H1 (cell line): ENCODE data around the gene ENAH. TPM values are rescaled to one million over a fixed set of nuclear protein-coding genes. Genes with fewer than 3 reads are reported as not detected.

Experiments
- CTCF ChIA-PET: fragments of 300-600 bp; sonication (Branson Sonifier 250); formaldehyde crosslinking; loops from one replicate; lab custom pipeline; 2021; ENCODE audit not compliant: partially characterized antibody; lab: Charles Lee
- POLR2A ChIA-PET: fragments of 300-600 bp; sonication (Branson Sonifier 250); formaldehyde crosslinking; loops from one replicate; lab custom pipeline; 2021; ENCODE audit warnings: inconsistent platforms; ENCODE audit not compliant: partially characterized antibody; lab: Charles Lee
- DNase-seq, 2 experiments: peaks; one replicate each; pipeline versions ENCODE4 v3.0.0 to v3.0.0-alpha.2; 2010 to 2022; ENCODE audit warnings: low spot score in 2 of 2, low read depth in 1 of 2, mixed read lengths in 1 of 2
- FAIRE-seq: peaks from 2 replicates; lab custom pipeline; 2011; peaks lifted over from hg19 to GRCh38; lab: Jason Lieb, UNC
- H2AFZ ChIP-seq: 2 replicates; pipeline ENCODE4 v1.8.1; 2012; ENCODE audit warnings: low read length, inconsistent platforms
- H2AK5ac ChIP-seq: 2 replicates; pipeline ENCODE4 v1.6.1; 2013; ENCODE audit warnings: low read depth, low read length
- H2BK120ac ChIP-seq: replicated peaks from 2 replicates; pipeline ENCODE3; 2013; ENCODE audit warnings: low read depth, low read length, inconsistent platforms
- H2BK12ac ChIP-seq: 2 replicates; pipeline ENCODE4 v1.6.1; 2013; ENCODE audit warnings: low read depth, low read length
- H2BK15ac ChIP-seq: 2 replicates; pipeline ENCODE4 v1.6.1; 2013; ENCODE audit warnings: low read length
- H2BK20ac ChIP-seq: 2 replicates; pipeline ENCODE4 v1.6.1; 2013; ENCODE audit warnings: low read length
- H2BK5ac ChIP-seq: 2 replicates; pipeline ENCODE4 v1.6.1; 2013; ENCODE audit warnings: low read depth, low read length
- H3K14ac ChIP-seq: 2 replicates; pipeline ENCODE4 v1.6.1; 2013; ENCODE audit warnings: inconsistent platforms; ENCODE audit not compliant: insufficient read length
- H3K18ac ChIP-seq: 2 replicates; pipeline ENCODE4 v1.6.1; 2013; ENCODE audit warnings: low read length; ENCODE audit errors: extremely low read depth
- H3K23ac ChIP-seq: 2 replicates; pipeline ENCODE4 v1.6.1; 2013; ENCODE audit warnings: inconsistent platforms; ENCODE audit not compliant: insufficient read length
- H3K23me2 ChIP-seq: 2 replicates; pipeline ENCODE4 v1.6.1; 2013; ENCODE audit warnings: low read depth, low read length
- H3K27ac ChIP-seq: 2 replicates; pipeline ENCODE4 v1.6.1; 2011; ENCODE audit warnings: low read depth, low read length, inconsistent platforms
- H3K27me3 ChIP-seq, 4 experiments: replicated peaks in 1 of 4; 1 replicate in 1 of 4; 2 replicates in 3 of 4; pipeline versions ENCODE4 v1.6.1 to v1.8.1; 2011 to 2013; ENCODE audit warnings: low read length in 3 of 4, mild to moderate bottlenecking in 3 of 4, inconsistent platforms in 2 of 4, mixed read lengths in 2 of 4, moderate library complexity in 1 of 4; ENCODE audit not compliant: control insufficient read depth in 3 of 4, insufficient read depth in 3 of 4; ENCODE audit errors: extremely low read depth in 1 of 4
- H3K36me3 ChIP-seq, 4 experiments: 2 replicates each; pipeline versions ENCODE4 v1.6.1 to v1.8.1; 2011 to 2013; ENCODE audit warnings: mild to moderate bottlenecking in 4 of 4, low read length in 3 of 4, moderate library complexity in 2 of 4, control low read depth in 1 of 4, inconsistent platforms in 1 of 4; ENCODE audit not compliant: insufficient read depth in 4 of 4, control insufficient read depth in 2 of 4
- H3K4ac ChIP-seq: replicated peaks from 2 replicates; pipeline ENCODE3; 2013; ENCODE audit warnings: low read length, low read depth, mixed read lengths, inconsistent platforms; ENCODE audit not compliant: insufficient read length
- H3K4me1 ChIP-seq, 4 experiments: replicated peaks in 1 of 4; 1 replicate in 1 of 4; 2 replicates in 3 of 4; pipeline versions ENCODE4 v1.6.1 to v1.8.1; 2011 to 2013; ENCODE audit warnings: low read length in 3 of 4, inconsistent platforms in 2 of 4, mixed read lengths in 1 of 4; ENCODE audit not compliant: insufficient read depth in 4 of 4, control insufficient read depth in 3 of 4
- H3K4me2 ChIP-seq, 2 experiments: 2 replicates each; pipeline versions ENCODE4 v1.6.1 to v1.8.1; 2011 to 2013; ENCODE audit warnings: low read depth in 2 of 2, low read length in 2 of 2, control low read depth in 1 of 2, inconsistent platforms in 1 of 2, mild to moderate bottlenecking in 1 of 2; ENCODE audit not compliant: insufficient read depth in 1 of 2
- H3K4me3 ChIP-seq, 4 experiments: fragments of 200-600, 300-600 bp in 1 of 4; sonication (generic), shearing (Covaris generic), sonication (Bioruptor Twin) in 1 of 4; 2 replicates each; pipeline versions ENCODE4 v1.5.1 to v1.8.1; 2011 to 2016; ENCODE audit warnings: low read length in 4 of 4, low read depth in 3 of 4, control low read depth in 2 of 4, inconsistent platforms in 2 of 4, mild to moderate bottlenecking in 2 of 4, mixed read lengths in 1 of 4, moderate library complexity in 1 of 4; ENCODE audit not compliant: insufficient read depth in 2 of 4; ENCODE audit errors: extremely low read depth in 1 of 4
- H3K56ac ChIP-seq: replicated peaks from 2 replicates; pipeline ENCODE3; 2013; ENCODE audit warnings: low read depth, mild to moderate bottlenecking, mixed read lengths, low read length, inconsistent platforms; ENCODE audit not compliant: insufficient read length
- H3K79me1 ChIP-seq: 2 replicates; pipeline ENCODE4 v1.6.1; 2013; ENCODE audit warnings: low read depth, low read length, control low read depth
- H3K79me2 ChIP-seq, 2 experiments: 2 replicates each; pipeline versions ENCODE4 v1.6.1 to v1.8.1; 2012 to 2013; ENCODE audit warnings: low read length in 2 of 2, mild to moderate bottlenecking in 2 of 2, inconsistent platforms in 1 of 2; ENCODE audit not compliant: insufficient read depth in 2 of 2, control insufficient read depth in 1 of 2
- H3K9ac ChIP-seq, 4 experiments: replicated peaks in 1 of 4; 1 replicate in 1 of 4; 2 replicates in 3 of 4; pipeline versions ENCODE4 v1.6.1 to v1.8.1; 2011 to 2013; ENCODE audit warnings: low read depth in 3 of 4, low read length in 3 of 4, control low read depth in 2 of 4, mild to moderate bottlenecking in 2 of 4, moderate library complexity in 2 of 4, inconsistent platforms in 1 of 4; ENCODE audit errors: extremely low read depth in 1 of 4
- H3K9me3 ChIP-seq, 2 experiments: 2 replicates each; pipeline versions ENCODE4 v1.6.1 to v1.8.1; 2012 to 2013; ENCODE audit warnings: mild to moderate bottlenecking in 2 of 2, moderate library complexity in 2 of 2, control low read depth in 1 of 2, inconsistent platforms in 1 of 2, low read depth in 1 of 2, low read length in 1 of 2, mixed read lengths in 1 of 2; ENCODE audit not compliant: insufficient read depth in 2 of 2
- H4K20me1 ChIP-seq, 2 experiments: replicated peaks in 1 of 2; 2 replicates each; pipeline versions ENCODE3 to v1.8.1; 2011 to 2013; ENCODE audit warnings: inconsistent platforms in 2 of 2, low read length in 2 of 2, mild to moderate bottlenecking in 1 of 2; ENCODE audit not compliant: insufficient read depth in 2 of 2, control insufficient read depth in 1 of 2
- H4K5ac ChIP-seq: 2 replicates; pipeline ENCODE4 v1.6.1; 2013; ENCODE audit warnings: low read length, low read depth, mixed read lengths, inconsistent platforms; ENCODE audit not compliant: insufficient read length
- H4K8ac ChIP-seq: 2 replicates; pipeline ENCODE4 v1.8.0; 2013; ENCODE audit warnings: mild to moderate bottlenecking, moderate library complexity, low read length, inconsistent platforms; ENCODE audit not compliant: insufficient read depth; ENCODE audit errors: extremely low read depth
- H4K91ac ChIP-seq: replicated peaks from 2 replicates; pipeline ENCODE3; 2013; ENCODE audit warnings: low read length, mixed read lengths, inconsistent platforms; ENCODE audit not compliant: insufficient read length
- ASH2L ChIP-seq: fragments of 200-600, 300-600 bp; sonication (generic); IDR thresholded peaks from one replicate; pipeline ENCODE4 v1.7.1; 2017; ENCODE audit warnings: low read length
- BACH1 ChIP-seq: IDR thresholded peaks from 2 replicates; pipeline ENCODE4 v1.6.1; 2012; ENCODE audit warnings: low read length, improper control_type of control experiment
- BCL11A ChIP-seq, 2 experiments: IDR thresholded peaks; one replicate each; pipeline ENCODE4 v1.6.1; 2011; ENCODE audit warnings: low read depth in 2 of 2, low read length in 2 of 2, mild to moderate bottlenecking in 2 of 2
- FOSL1 ChIP-seq: IDR thresholded peaks from 2 replicates; pipeline ENCODE4 v1.6.1; 2011; ENCODE audit warnings: mild to moderate bottlenecking, low read depth, low read length, moderate library complexity; ENCODE audit not compliant: insufficient read depth
- HDAC2 ChIP-seq, 2 experiments: fragments of 300-600 bp in 1 of 2; sonication (generic) in 1 of 2; IDR thresholded peaks; 2 replicates each; pipeline ENCODE4 v1.6.1; 2011 to 2012; ENCODE audit warnings: low read depth in 2 of 2, low read length in 2 of 2, mild to moderate bottlenecking in 2 of 2, moderate library complexity in 2 of 2, borderline replicate concordance in 1 of 2, inconsistent platforms in 1 of 2
- KDM5A ChIP-seq: fragments of 200-600 bp; IDR thresholded peaks from 2 replicates; pipeline ENCODE4 v1.7.1; 2012; ENCODE audit warnings: mild to moderate bottlenecking, low read length, inconsistent platforms, mixed read lengths
- POLR2A ChIP-seq, 2 experiments: IDR thresholded peaks; 1 replicate in 1 of 2; 2 replicates in 1 of 2; pipeline ENCODE4 v1.6.1; 2011; ENCODE audit warnings: low read depth in 2 of 2, low read length in 2 of 2, mild to moderate bottlenecking in 2 of 2; ENCODE audit errors: control extremely low read depth in 1 of 2
- POLR2AphosphoS5 ChIP-seq: IDR thresholded peaks from 2 replicates; pipeline ENCODE4 v1.6.1; 2011; ENCODE audit warnings: low read depth, low read length
- RXRA ChIP-seq: IDR thresholded peaks from 2 replicates; pipeline ENCODE4 v1.6.1; 2011; ENCODE audit warnings: low read depth, mild to moderate bottlenecking, low read length, moderate library complexity; ENCODE audit not compliant: insufficient read depth
- SIRT6 ChIP-seq: IDR thresholded peaks from one replicate; pipeline ENCODE4 v1.7.1; 2012; ENCODE audit warnings: low read length, inconsistent platforms
- ZNF274 ChIP-seq: IDR thresholded peaks from 2 replicates; pipeline ENCODE4 v1.7.0; 2012; ENCODE audit warnings: low read length, borderline replicate concordance; ENCODE audit errors: extremely low read depth
- WGBS, 2 experiments: shearing (Covaris generic) in 1 of 2; methylation state at CpG; one replicate each; pipeline versions ENCODE4 v1.1.6 to v1.1.7; 2013 to 2015; ENCODE audit warnings: low lambda C conversion rate in 2 of 2, mixed read lengths in 2 of 2, inconsistent platforms in 1 of 2, low coverage in 1 of 2, missing lambda C conversion rate in 1 of 2; ENCODE audit not compliant: insufficient replicate concordance in 2 of 2, insufficient coverage in 1 of 2, insufficient read length in 1 of 2; ENCODE audit errors: extremely low coverage in 1 of 2, missing lambda C conversion rate in 1 of 2; 5-methylcytosine and 5-hydroxymethylcytosine counted together
- polyA plus RNA-seq, 7 experiments: library from polyadenylated mRNA; depleted of rRNA in 3 of 7; stranded (reverse) in 5 of 7; unstranded in 2 of 7; fragments of >200 nt in 5 of 7; fragments of 200-250 nt in 2 of 7; gene quantifications; 1 replicate in 5 of 7; 2 replicates in 1 of 7; 4 replicates in 1 of 7; pipeline versions ENCODE4 v1.2.1 to v1.2.3, GENCODE V29; 2011 to 2013; ENCODE audit warnings: missing spikeins in 2 of 7, mixed read lengths in 2 of 7
- total RNA-seq: library from RNA; stranded (reverse); fragmentation: NEBNext Ultra II Directional; extraction: Animal tissue kit (Norgen Biotek cat#: 25700); gene quantifications from 2 replicates; pipeline ENCODE4 v1.2.1, GENCODE V29; 2021
- TF ChIP-seq, protein P1 (sequence below): IDR thresholded peaks from 2 replicates; pipeline ENCODE4 v1.6.1; 2012; ENCODE audit warnings: inconsistent platforms

Gene ENAH
- total and polyA plus RNA-seq, 2 of the 8 experiments (the other 6 are each of a cell fraction or from before 2014, with no cell fraction given), result 39.1 to 335 TPM

GRCh38 chr1:225517697-225518096, 135.2 kb downstream of the ENAH start:
- no peak for FAIRE-seq
- Histone ChIP-seq H3K79me1 (no peaks in the 10 kb centered on the region; the same call in 1 of the 2 replicates), H3K79me2 (peaks cover 4 to 35% of the 10 kb centered on the region in 2 experiments)

More at GRCh38 chr1:225517697-225518096, 135.2 kb downstream of the ENAH start:
- Histone ChIP-seq H3K14ac (no peak overlapping the region), H2BK15ac (no peak overlapping the region), H2BK12ac (no peak overlapping the region), H4K20me1 (peaks cover 4 to 7% of the 10 kb centered on the region in 2 experiments), H2AFZ (no peak overlapping the region), H3K27me3 (no peaks in the 10 kb centered on the region), H3K23ac (no peak overlapping the region), H4K8ac (no peak overlapping the region), H3K27ac (no peak overlapping the region), H3K9me3 (no peaks in the 10 kb centered on the region), H3K18ac (no peak overlapping the region), H3K4ac (no peak overlapping the region), H4K5ac (no peak overlapping the region), H2BK5ac (no peak overlapping the region), H3K4me3 (no peak overlapping the region), H2AK5ac (no peak overlapping the region), H3K9ac (no peak overlapping the region), H3K23me2 (no peaks in the 10 kb centered on the region), H3K4me2 (no peak overlapping the region), H3K36me3 (peaks cover 2 to 31% (median 6%) of the 10 kb centered on the region in 4 experiments; a peak in 6 of 8 replicates), H2BK120ac (no peak overlapping the region), H2BK20ac (no peak overlapping the region), H4K91ac (peak overlapping the region; percentile 52), H3K4me1 (peaks cover 2 to 8% (median 6%) of the 10 kb centered on the region in 4 experiments; a peak in 3 of 7 replicates), H3K56ac (no peak overlapping the region)
- DNase-seq, result no peak
- TF ChIP-seq ASH2L (no peak), RXRA (no peak), POLR2AphosphoS5 (no peak), BCL11A (IDR thresholded peaks at IDR 0.05; ENCODE audit: low read depth in 2 of 2, low read length in 2 of 2) (no peak), KDM5A (no peak), POLR2A (IDR thresholded peaks at IDR 0.05; ENCODE audit: control extremely low read depth in 1 of 2, low read depth in 2 of 2, low read length in 2 of 2) (no peak), SIRT6 (no peak), BACH1 (no peak), ZNF274 (no peak), FOSL1 (no peak), HDAC2 (IDR thresholded peaks at IDR 0.05; ENCODE audit: borderline replicate concordance in 1 of 2, low read depth in 2 of 2, low read length in 2 of 2) (no peak)
- TF ChIP-seq, protein P1, sequence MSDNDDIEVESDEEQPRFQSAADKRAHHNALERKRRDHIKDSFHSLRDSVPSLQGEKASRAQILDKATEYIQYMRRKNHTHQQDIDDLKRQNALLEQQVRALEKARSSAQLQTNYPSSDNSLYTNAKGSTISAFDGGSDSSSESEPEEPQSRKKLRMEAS, result no peak
- ChIA-PET POLR2A (interaction anchor here (0.9 to 3.4 kb wide), 4 partner anchors 9 to 545 kb away, joined by 3 to 12 read pairs (median 3); partner anchors contain the start of gene H3-3A), CTCF (interaction anchor here (0.6 to 2.8 kb wide), 12 partner anchors 9 to 255 kb away, joined by 3 to 15 read pairs (median 3); no protein-coding TSS in a partner anchor)
- 98% methylated on average over 8 of the region's 8 CpGs; no CpG with 5 or more reads in 1 of the 2 experiments for WGBS, 2 experiments
